ENCODE data around the gene RER1. TPM values are rescaled to one million over a fixed set of nuclear protein-coding genes. Genes with fewer than 3 reads are reported as not detected.
A peak's percentile ranks its signal among the peaks of the same experiment; 100 is the strongest.

The RER1 gene
- total RNA-seq, 1 donor from 2014 or later = 147 TPM

DNA sequence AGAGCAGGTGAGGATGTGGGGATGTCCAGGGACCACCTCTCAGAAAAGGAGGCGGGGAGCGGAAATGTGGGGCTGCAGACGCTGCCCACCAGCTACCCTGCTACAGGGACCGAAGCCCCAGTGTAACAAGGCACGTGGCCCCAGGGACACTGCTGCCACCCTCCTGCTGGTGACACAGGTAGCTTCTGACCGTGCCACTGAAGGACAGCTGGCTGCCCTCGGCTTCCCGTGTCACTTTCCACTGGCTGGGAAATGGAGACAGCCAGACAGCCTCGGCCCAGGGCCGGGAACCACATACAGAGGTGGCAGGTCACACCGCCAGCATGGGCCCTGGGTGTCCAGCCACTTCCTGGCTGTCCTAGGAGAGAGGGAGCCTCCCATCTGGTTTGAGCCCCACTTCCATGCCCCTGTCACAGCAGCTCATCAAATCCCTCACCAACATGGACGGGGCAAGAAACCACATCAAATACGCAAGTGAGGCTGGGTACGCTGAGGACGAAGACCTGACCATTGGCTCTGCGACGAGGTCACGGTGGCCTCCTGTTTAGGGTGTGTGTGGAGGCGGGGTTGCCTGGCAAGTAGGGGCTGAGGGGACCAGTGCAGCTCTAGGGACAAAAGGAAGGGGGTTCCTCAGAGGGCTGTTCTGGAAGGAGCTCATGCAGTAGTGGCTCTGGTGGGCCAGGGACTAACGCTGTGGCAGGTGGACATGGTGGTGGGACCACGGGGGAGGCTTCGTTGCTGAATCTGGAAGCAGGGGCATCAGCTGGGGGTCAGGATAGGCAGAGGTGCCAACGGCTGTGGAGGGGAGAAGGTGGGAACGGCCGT lies 15.7 kb downstream of the RER1 start:
- DNase-seq (ENCODE audit: extremely low spot score, unreplicated experiment) = no peak
- TF ChIP-seq CTCF (IDR thresholded peaks at IDR 0.05) = no peak
- peaks cover 32% of the 10 kb centered on the region for H3K4me1 Mint-ChIP-seq (ENCODE audit: unreplicated experiment)
- H3K9me3 Mint-ChIP-seq (ENCODE audit: unreplicated experiment) = no peaks in the 10 kb centered on the region
- peak overlapping the region; percentile 52 for H3K27ac Mint-ChIP-seq (ENCODE audit: unreplicated experiment)
- H3K36me3 Mint-ChIP-seq (ENCODE audit: unreplicated experiment) = peaks cover 23% of the 10 kb centered on the region
- H3K27me3 Mint-ChIP-seq (ENCODE audit: unreplicated experiment) = no peaks in the 10 kb centered on the region
- H3K4me3 Mint-ChIP-seq (ENCODE audit: unreplicated experiment) = no peak overlapping the region

- Mint-ChIP-seq H3K9me3 (ENCODE audit: unreplicated experiment) (no peaks in the 10 kb centered on the region), H3K36me3 (ENCODE audit: unreplicated experiment) (peaks cover 18% of the 10 kb centered on the region), H3K27ac (ENCODE audit: unreplicated experiment) (no peak overlapping the region), H3K27me3 (ENCODE audit: unreplicated experiment) (no peaks in the 10 kb centered on the region), H3K4me1 (ENCODE audit: unreplicated experiment) (peaks cover 32% of the 10 kb centered on the region), H3K4me3 (ENCODE audit: unreplicated experiment) (no peak overlapping the region)
- no peak for DNase-seq (ENCODE audit: extremely low spot score, unreplicated experiment)
- no peak for TF ChIP-seq CTCF (IDR thresholded peaks at IDR 0.05)
Observed at GRCh38 chr1:2407991-2408275, 16.3 kb downstream of the RER1 start.

- Mint-ChIP-seq H3K27ac (ENCODE audit: unreplicated experiment) (no peak overlapping the region), H3K4me3 (ENCODE audit: unreplicated experiment) (no peak overlapping the region), H3K36me3 (ENCODE audit: unreplicated experiment) (peaks cover 15% of the 10 kb centered on the region), H3K4me1 (ENCODE audit: unreplicated experiment) (peaks cover 32% of the 10 kb centered on the region), H3K27me3 (ENCODE audit: unreplicated experiment) (no peaks in the 10 kb centered on the region), H3K9me3 (ENCODE audit: unreplicated experiment) (no peaks in the 10 kb centered on the region)
- TF ChIP-seq CTCF (IDR thresholded peaks at IDR 0.05) = no peak
- no peak for DNase-seq (ENCODE audit: extremely low spot score, unreplicated experiment)
Observed at GRCh38 chr1:2408456-2408855, 16.8 kb downstream of the RER1 start.

DNA sequence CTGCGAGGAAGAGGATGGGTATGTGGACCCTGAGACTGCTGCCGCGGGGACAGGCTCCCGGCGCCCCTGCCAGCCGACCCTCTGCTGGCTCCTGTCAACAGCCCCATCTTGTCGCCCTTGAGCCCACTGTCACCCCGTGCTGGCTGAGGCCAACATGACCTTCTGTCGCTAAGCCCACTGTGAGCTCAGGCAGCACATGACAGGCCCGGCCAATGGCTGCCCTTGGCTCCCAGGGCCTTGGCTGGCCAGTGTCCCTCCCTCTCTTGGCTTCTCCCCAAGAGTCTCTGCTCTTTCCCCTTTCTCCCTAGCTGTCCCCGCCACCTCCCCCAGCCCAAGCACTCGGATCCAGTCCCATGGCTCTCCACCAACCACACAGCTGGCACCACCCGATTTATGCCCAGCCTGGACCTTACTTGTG lies 17.2 kb downstream of the RER1 start:
- TF ChIP-seq CTCF (IDR thresholded peaks at IDR 0.05) = no peak
- H3K4me3 Mint-ChIP-seq (ENCODE audit: unreplicated experiment) = no peak overlapping the region
- DNase-seq (ENCODE audit: extremely low spot score, unreplicated experiment) = no peak
- no peaks in the 10 kb centered on the region for H3K27me3 Mint-ChIP-seq (ENCODE audit: unreplicated experiment)
- peaks cover 34% of the 10 kb centered on the region for H3K4me1 Mint-ChIP-seq (ENCODE audit: unreplicated experiment)
- no peak overlapping the region for H3K27ac Mint-ChIP-seq (ENCODE audit: unreplicated experiment)
- H3K9me3 Mint-ChIP-seq (ENCODE audit: unreplicated experiment) = no peaks in the 10 kb centered on the region
- peaks cover 15% of the 10 kb centered on the region for H3K36me3 Mint-ChIP-seq (ENCODE audit: unreplicated experiment)

- no peaks in the 10 kb centered on the region for H3K27me3 Mint-ChIP-seq (ENCODE audit: unreplicated experiment)
- H3K27ac Mint-ChIP-seq (ENCODE audit: unreplicated experiment) = no peak overlapping the region
- DNase-seq (ENCODE audit: extremely low spot score, unreplicated experiment) = no peak
- H3K9me3 Mint-ChIP-seq (ENCODE audit: unreplicated experiment) = no peaks in the 10 kb centered on the region
- no peak overlapping the region for H3K4me3 Mint-ChIP-seq (ENCODE audit: unreplicated experiment)
- no peak for TF ChIP-seq CTCF (IDR thresholded peaks at IDR 0.05)
- peaks cover 37% of the 10 kb centered on the region for H3K4me1 Mint-ChIP-seq (ENCODE audit: unreplicated experiment)
- peaks cover 12% of the 10 kb centered on the region for H3K36me3 Mint-ChIP-seq (ENCODE audit: unreplicated experiment)
Observed at GRCh38 chr1:2409745-2410144, 18.1 kb downstream of the RER1 start.

All from osteocyte (in vitro differentiated cells).